ENCODE results near the gene ACTR5. TPM values are rescaled to one million over a fixed set of nuclear protein-coding genes. Genes with fewer than 3 reads are reported as not detected.

The ACTR5 gene
- 10 to 100 TPM in 1 of 4 donors, 1 to 10 TPM in 3; 8.9 to 10.5 (median 9.9) TPM for polyA plus RNA-seq (ENCODE audit: insufficient read length in 4 of 4)

GRCh38 chr20:38748097-38748860 lies at the start of gene ACTR5:
ACTR5 (plus strand) TSS chr20:38748460; CDS start chr20:38748479, 19 bp downstream.
- DNase-seq (ENCODE audit: low read depth in 4 of 4, low spot score in 3 of 4), result peak; percentile 73 to 92 (median 84)

GRCh38 chr20:38698541-38698940 lies 49.7 kb upstream of the ACTR5 start:
- DNase-seq (ENCODE audit: low read depth in 4 of 4, low spot score in 3 of 4), result no peak

GRCh38 chr20:38700141-38700540 lies 48.1 kb upstream of the ACTR5 start:
- no peak for DNase-seq (ENCODE audit: low read depth in 4 of 4, low spot score in 3 of 4)

DNA sequence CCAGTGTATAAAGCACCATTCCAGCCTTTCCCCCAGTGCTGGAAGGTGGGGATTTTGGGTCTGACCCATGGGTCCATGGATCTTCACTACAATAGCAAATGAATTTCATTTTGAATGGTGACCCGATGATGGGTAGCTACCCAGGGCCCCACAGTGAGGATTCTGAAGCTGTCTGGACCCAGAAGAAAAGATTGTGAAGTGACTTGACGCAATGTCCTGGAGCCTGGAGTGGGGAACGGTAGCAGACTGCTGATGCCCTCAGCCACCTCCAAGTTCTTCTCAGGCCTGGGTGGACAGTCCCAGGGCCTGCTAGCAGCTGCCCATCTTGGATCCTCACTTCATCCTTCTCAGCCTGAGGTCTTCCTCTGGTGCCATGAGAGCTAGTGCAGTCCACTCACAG lies 47.3 kb upstream of the ACTR5 start:
- no peak for DNase-seq (ENCODE audit: low read depth in 4 of 4, low spot score in 3 of 4)

DNA sequence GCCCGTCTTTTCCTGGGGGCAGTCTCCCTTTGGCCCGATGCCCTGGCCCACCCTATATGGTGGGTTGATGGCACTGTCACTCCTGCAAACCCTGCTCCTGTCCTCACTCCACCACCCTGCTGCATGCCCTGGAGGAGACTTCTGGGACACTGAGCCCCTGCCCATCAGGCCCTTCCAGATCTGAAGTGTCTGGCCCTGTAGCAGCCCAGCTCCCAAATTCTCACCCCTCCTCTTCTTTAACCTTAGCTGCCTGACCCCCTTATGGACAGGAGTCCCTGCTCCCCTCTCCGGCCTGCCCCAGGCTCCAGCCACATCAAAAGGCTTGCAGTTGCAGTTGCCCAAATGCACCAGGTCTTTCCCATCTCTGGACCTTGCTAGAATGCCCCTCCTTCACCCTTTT lies 44.7 kb upstream of the ACTR5 start:
- no peak for DNase-seq (ENCODE audit: low read depth in 4 of 4, low spot score in 3 of 4)

GRCh38 chr20:38704136-38704535 lies 44.1 kb upstream of the ACTR5 start:
- no peak for DNase-seq (ENCODE audit: low read depth in 4 of 4, low spot score in 3 of 4)

GRCh38 chr20:38706509-38706908 lies 41.8 kb upstream of the ACTR5 start:
- DNase-seq (ENCODE audit: low read depth in 4 of 4, low spot score in 3 of 4), result peak in 1 of 4 donors; percentile 72

- no peak for DNase-seq (ENCODE audit: low read depth in 4 of 4, low spot score in 3 of 4)
Measured at GRCh38 chr20:38714308-38714707, 34.0 kb upstream of the ACTR5 start.

DNA sequence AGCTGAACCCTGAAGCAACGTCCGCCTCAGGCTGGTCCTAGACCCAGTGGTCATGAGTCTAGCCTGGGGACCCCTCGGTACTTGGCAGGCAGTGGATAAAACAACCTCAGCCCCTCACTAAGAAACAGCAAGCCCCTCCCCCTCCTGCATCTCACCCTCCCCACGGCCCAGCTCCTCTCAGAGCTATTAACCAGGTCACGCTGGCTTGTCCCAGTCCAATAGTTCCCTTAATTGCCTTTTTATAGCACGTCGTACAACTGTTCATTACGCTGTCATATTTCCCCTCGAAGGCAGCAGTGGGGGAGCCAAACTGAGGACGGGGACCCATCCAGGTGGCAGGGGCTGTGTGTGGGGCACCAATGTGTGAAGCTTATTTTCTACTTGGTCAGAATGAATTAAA lies 32.6 kb upstream of the ACTR5 start:
- no peak for DNase-seq (ENCODE audit: low read depth in 4 of 4, low spot score in 3 of 4)

GRCh38 chr20:38722683-38723016 lies 25.6 kb upstream of the ACTR5 start:
- DNase-seq (ENCODE audit: low read depth in 4 of 4, low spot score in 3 of 4), result no peak

GRCh38 chr20:38723017-38723847 lies 25.0 kb upstream of the ACTR5 start:
- DNase-seq (ENCODE audit: low read depth in 4 of 4, low spot score in 3 of 4), result no peak

- DNase-seq (ENCODE audit: low read depth in 4 of 4, low spot score in 3 of 4), result no peak
Measured at GRCh38 chr20:38723848-38724625, 24.2 kb upstream of the ACTR5 start, which contains the start of gene SLC32A1. SLC32A1 (plus strand) TSS chr20:38724486; CDS start chr20:38724725, 239 bp downstream.

- no peak for DNase-seq (ENCODE audit: low read depth in 4 of 4, low spot score in 3 of 4)
Measured at GRCh38 chr20:38724626-38725147, 23.6 kb upstream of the ACTR5 start.

GRCh38 chr20:38725148-38725901 lies 22.9 kb upstream of the ACTR5 start:
- no peak for DNase-seq (ENCODE audit: low read depth in 4 of 4, low spot score in 3 of 4)

DNA sequence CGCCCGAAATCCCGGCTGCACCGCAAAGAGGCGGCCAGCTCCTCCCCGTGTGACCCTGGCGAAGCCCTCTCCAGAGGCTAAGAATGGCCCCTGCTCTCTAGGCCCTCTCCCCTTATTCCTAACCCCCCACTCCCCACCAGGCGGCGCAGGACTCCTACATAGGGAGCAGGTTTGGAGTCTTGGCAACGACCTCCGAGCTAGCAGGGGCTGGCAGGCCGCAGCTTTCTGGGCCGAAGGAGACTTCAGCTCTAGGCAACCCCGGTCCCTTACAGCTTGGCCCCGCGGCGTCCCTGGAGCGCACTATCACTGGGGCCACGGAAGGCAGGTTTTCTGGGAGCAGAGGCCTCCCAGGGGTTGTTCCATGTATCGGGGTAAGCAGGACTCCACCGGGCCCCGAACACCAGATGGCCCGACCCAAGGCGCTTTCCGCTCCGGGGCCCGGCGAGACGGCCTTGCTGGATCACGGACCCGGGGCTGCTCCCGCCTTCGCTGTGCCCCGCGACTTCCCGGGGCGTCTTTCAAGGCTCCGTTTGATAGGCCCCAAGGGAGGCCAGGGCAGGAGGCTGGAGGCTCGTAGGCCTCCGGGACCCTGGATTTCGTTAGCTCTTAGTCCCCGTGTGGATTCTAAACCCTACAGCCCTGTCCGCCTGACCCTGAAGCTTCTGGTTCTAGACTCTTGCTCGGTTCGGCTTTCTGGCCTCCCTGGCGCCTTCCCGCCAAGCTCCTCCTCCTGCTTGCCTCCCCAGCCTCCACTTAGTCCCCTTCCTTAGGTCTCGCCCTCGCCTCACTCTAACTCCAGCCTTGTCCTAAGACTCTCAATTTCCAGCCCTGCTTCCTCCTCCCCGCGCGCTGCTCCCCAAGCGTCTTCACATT lies 22.1 kb upstream of the ACTR5 start:
- DNase-seq (ENCODE audit: low read depth in 4 of 4, low spot score in 3 of 4), result no peak

- peak in 1 of 4 donors; percentile 54 for DNase-seq (ENCODE audit: low read depth in 4 of 4, low spot score in 3 of 4)
Measured at GRCh38 chr20:38726804-38727606, 21.3 kb upstream of the ACTR5 start.

GRCh38 chr20:38727607-38728190 lies 20.6 kb upstream of the ACTR5 start:
- no peak for DNase-seq (ENCODE audit: low read depth in 4 of 4, low spot score in 3 of 4)
